GM12874 (cell line): ENCODE results near the gene SMARCD3.

Experiments
- TF ChIP-seq, protein P1 (sequence below): IDR thresholded peaks from 2 replicates; pipeline ENCODE4 v1.5.1; 2011; ENCODE audit warnings: low read depth, mild to moderate bottlenecking, control low read depth, low read length, moderate library complexity; ENCODE audit not compliant: insufficient read depth

SMARCD3 gene

DNA sequence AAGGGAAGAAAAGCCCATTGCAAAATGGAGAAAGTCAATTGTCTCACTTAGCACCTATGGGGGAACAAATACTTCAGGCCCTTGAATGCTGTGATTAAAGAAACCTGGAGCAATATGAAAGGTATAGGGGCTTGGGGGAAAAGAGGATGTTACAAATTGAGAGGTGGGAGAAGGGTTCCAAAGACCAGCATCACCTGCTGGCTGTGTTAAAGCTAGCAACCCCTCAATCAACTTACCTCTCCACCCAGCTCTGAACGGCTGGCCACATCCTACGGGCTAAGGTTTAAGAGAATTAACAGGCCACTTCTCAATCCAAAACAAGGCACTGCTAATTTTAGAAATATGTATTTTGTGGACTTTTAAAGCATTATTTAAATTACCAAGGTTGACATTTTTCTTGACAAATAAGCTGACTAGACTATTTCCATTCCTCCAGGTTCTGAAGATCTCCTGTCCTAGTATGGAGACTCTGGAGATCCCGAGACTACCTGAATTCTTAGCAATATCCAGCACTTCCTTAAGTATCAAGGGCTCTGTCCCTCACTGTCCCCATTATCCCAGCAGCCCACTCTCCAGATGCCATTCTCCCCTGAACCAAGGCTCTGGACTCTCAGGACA lies 37.2 kb downstream of the SMARCD3 start:
- TF ChIP-seq, protein P1, sequence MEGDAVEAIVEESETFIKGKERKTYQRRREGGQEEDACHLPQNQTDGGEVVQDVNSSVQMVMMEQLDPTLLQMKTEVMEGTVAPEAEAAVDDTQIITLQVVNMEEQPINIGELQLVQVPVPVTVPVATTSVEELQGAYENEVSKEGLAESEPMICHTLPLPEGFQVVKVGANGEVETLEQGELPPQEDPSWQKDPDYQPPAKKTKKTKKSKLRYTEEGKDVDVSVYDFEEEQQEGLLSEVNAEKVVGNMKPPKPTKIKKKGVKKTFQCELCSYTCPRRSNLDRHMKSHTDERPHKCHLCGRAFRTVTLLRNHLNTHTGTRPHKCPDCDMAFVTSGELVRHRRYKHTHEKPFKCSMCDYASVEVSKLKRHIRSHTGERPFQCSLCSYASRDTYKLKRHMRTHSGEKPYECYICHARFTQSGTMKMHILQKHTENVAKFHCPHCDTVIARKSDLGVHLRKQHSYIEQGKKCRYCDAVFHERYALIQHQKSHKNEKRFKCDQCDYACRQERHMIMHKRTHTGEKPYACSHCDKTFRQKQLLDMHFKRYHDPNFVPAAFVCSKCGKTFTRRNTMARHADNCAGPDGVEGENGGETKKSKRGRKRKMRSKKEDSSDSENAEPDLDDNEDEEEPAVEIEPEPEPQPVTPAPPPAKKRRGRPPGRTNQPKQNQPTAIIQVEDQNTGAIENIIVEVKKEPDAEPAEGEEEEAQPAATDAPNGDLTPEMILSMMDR: no peak

DNA sequence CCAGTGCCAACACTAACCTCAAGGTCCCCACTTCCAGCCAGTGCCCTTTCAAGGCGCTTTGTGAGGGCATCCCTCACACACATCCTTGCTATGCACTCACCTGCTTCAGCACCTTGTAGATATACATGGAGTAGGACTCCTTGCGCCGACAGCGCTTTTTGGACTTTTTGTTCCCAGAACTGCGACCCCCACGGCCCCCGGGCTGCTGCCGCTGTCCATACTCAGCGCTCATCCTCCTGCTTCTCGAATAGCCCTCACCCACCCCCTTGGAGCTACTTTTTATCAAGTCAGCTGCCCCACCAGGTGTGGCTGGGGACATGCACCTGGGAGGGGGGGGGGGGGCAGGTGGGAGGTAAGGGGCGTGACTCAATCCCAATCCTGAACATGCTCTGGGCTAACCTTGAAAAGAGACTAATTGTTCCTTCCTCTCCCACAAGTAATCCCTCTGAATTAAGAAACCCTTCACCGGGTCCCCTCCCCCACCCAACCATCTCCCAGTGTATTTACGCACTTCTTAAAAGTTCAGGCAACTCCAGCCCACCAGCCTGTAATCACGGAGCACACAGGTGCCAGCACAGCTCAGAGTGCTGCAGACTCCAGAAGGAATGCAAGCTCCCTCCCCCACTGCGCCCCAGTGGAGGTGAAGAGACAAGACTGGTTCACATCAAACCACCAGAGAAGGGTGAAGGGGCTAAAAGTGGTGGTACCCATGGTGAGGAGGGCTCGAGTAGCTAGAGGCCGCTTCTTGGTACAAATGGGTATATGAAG lies 38.2 kb downstream of the SMARCD3 start, which contains the start of gene H2BK1:
TSS of gene H2BK1 (minus strand) at position 402 of the 768 bp plus-strand sequence. CDS start at position 232, 170 bp downstream.
- TF ChIP-seq, protein P1: no peak

- TF ChIP-seq, protein P1: no peak
These were observed 38.9 kb downstream of the SMARCD3 start for GRCh38 chr7:151209588-151209987.

DNA sequence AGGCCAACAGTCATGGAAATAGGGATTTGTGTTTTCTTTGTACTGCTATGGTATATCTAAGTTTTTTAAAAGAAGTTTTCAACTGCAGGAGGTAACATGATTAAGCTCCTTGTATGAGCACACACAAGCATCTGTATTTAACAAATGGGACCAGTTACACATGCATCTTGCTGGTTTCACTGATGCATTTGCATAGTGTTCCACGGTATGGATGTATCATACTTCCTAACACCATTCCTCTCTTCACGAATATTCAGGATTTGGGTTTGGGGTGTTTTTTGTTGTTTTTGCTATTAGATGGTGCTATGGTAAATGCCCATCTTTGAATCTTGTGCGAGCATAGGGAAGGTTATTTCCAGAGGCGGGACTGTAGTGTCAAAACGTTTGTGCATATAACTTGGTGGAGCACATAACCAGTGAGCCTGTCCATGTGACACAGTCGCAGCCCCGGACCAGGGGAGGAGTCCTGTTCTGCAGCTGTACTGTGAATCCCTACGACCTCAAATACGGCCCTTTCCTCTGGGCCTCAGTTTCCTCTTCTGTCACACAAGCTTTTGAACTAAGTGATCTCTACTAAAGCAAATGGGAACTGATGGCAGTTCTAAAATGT lies 40.1 kb downstream of the SMARCD3 start:
- TF ChIP-seq, protein P1: no peak

- TF ChIP-seq, protein P1: no peak
These were observed 40.7 kb downstream of the SMARCD3 start for GRCh38 chr7:151207804-151208203.

- TF ChIP-seq, protein P1: no peak
These were observed 41.2 kb downstream of the SMARCD3 start for GRCh38 chr7:151207315-151207714.

GRCh38 chr7:151206914-151207313 lies 41.6 kb downstream of the SMARCD3 start:
- TF ChIP-seq, protein P1: no peak
